Measurements from ENCODE around the gene RPLP2.

The RPLP2 gene

DNA sequence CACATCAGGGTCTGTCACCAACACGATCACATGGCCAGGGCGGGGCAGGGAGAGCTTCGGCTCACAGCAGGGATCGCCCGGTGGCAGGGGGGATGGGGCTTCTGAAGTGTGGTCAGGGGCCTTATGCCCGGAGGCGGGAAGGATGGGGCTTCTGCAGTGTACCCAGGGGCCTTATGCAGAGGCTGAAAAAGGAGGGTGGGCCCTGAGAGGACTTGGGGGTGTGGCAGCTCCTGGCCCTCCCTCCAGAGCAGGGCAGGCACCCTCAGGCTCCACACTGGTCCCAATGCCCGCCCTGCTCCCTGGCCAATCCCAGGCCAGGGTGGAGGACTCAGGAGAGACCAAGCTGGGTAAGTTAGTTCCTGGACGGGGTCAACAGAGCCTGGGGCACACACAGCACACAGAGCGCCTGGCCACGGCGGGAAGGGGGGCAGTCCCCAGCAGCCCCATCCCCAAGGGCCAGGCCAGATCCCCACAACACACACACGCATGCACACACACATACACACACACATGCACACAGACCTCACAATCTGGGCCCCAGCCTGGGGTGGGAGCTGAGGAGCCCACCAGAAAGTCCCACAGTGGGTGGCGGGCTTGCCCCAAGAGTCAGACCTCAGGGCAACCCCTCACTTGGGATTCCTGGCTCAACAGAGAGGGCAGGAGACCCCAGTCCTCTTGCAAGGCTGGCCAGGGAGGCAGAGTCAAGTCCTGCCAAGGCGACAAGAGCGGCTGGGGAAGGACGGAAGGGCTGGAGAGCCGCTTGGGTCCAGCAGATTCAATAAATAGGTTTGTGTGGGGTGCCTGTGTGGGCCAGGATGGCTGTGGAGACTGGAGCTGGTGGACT lies 18.8 kb upstream of the RPLP2 start:
- no peak overlapping the region for H3K27ac ChIP-seq
- no peak for DNase-seq (ENCODE audit: low read depth, low spot score)

DNA sequence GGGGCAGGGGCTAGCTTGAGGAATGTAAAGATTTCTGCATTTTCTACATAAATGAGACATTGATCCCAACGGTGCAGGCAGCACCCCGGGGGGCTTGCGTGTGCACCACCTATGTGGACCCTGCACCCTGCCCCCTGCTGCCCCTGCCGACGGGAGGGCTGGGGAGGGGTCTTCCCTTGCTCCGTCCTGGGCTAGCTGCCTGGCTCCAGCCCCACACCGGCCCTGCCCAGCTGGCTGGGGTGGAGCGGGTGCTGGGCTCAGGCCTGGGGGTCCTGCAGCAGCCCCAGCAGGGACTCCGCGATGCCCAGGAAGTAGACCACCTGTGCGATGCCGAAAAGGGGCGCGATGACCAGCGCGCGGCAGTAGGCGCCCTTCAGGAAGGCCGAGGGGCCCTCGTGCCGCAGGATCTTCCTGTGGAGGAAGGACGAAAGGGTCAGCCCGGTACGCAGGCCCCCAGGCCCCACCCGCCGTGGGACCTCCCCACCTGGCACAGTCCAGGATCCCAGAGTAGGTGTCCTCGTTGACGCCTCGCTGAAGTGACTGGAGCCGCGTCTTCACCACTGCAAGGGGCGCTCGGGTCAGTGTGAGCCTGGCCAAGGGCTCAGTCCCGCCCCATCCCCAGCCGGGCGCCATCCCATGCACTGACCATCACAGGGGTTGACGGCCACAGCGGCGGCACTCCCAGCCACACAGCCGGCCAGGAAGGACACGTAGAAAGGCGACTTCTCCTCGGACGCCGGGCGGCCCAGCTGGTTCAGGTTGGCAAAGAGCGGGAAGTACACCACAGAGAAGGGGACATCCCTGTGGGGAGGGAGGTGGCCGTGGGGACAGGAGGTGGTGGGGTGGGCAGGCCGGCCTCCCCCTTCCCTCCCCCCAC lies 17.9 kb upstream of the RPLP2 start:
- DNase-seq (ENCODE audit: low read depth, low spot score), result no peak
- H3K27ac ChIP-seq, result no peak overlapping the region

DNA sequence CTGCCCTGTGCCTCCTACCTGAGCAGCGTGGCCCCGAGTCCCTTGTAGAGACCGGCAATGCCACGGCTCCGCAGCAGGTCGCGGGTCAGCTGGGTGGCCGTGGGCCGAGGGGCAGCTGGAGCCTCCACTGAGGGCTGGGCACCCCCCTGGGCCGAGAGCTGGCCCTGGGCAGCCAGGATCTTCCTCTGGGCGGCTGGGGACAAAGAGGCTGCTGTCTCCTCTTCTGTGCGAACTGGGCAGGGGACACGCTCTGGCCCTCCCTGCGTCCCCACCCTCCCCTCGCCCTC lies 17.3 kb upstream of the RPLP2 start:
- no peak overlapping the region for H3K27ac ChIP-seq
- DNase-seq (ENCODE audit: low read depth, low spot score), result no peak

DNA sequence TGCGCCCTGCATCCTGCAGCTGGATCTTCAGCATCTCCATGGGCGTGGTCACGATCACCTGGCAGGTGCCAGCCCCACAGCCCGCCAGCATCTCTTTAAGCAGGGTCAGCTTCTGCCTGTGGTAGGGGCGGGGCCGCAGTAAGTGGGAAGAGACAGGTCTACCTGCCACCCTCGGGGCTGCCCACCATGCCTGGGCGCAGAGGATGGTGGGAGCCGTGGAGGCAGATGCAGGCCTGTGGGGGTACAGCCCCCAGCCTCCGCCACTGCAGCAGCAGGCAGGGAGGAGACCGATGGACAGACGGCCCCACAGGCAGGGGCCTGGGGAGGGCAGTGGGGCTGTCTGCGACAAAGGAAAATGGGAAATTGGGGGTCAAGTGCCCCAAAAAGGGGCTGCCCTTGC lies 16.9 kb upstream of the RPLP2 start:
- DNase-seq (ENCODE audit: low read depth, low spot score), result no peak
- no peak overlapping the region for H3K27ac ChIP-seq

DNA sequence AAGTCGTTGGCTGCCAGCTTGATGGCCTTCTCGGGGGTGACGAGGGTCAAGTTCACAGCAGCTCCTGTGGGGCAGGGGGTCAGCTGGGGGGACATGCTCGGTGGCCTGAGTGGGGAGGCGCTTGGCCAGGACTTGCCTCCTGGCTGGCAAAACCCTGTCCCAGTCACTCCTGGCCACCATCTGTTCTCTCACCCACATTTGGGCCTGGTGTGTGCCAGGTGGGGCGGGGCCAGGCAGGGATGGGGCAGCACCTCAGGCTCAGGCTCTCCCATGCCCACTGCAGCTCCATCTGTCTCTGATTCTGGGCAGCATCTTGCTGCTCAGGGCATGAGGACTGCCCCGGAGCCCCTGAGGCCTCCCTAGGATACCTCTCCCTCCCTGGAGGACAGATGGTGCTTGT lies 16.2 kb upstream of the RPLP2 start:
- DNase-seq (ENCODE audit: low read depth, low spot score), result no peak
- no peak overlapping the region for H3K27ac ChIP-seq

DNA sequence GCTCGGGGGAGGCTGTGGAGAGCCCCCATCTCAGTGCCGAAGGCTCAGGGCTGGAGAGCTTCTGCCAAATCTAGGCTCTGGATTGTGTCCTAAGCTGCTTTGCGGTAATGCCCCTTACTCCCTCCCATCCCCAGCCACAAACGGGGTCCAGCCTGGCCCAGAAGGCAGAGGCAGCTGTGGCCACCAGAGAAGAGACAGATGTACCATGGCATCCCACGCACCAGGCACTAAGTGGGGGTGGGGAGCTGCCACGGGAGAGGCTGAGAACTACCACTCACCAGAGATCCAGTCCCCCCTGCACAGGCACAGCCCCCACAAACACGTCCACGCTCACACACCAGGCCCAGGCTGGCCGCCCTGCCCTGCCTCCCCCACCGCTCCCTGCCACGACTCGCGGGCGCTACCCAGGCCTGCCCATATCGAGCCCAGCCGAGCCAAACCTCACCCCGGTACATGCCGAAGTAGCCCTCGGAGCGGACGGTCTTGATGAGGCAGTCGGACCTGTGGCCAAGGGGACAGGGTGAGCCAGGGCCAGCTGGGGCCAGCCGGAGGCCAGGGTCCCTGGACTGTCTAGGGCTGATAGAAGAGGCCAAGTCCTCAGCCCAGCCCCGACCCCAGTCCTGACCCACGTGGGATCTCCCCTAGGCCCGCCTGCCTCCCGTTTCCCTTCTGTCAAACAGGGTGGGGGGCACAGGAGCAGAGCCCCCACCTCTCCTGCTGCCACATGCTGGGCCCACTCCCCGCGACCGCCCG lies 15.6 kb upstream of the RPLP2 start:
- DNase-seq (ENCODE audit: low read depth, low spot score), result no peak
- no peak overlapping the region for H3K27ac ChIP-seq

DNA sequence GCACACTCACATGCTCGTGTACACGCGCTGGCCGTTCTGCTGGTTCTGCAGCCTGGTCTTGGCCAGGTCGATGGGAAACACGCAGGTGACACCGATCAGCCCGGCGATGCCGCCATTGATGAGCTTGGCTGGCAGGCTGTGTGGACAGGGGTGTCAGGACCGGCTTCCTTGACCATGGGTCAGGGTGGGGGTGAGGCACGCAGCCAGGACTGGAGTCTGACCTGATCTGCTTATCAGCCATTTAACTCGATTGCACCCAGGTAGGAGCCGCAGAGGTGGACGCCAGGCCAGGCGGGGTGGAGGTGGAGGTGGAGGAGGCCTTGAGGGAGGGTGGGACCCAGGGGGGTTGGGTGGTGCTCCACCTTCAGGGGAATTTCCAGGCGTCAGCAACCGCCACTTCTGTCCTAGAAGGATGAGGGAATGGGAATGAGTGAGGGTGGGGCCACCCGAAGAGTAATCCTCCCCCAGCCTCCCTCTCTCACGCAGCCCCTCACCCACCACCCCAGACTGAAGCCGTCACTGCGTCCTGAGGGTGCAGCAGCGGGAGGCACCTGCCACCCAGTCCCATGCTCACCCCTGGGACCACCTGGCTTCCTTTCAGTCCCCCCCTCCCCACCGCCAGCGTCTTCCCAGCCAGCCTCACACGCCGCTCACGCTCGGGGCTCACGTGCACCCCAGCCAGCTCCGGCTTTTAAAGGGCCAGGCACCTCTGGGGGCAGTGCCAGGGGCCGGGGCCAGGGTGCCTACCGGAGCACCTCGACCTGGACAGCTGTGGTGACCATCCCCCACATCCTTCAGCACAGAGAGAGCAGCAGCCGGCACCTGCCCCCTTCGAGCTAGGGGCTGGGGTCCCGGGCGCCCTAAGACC lies 14.8 kb upstream of the RPLP2 start:
- H3K27ac ChIP-seq, result no peak overlapping the region

DNA sequence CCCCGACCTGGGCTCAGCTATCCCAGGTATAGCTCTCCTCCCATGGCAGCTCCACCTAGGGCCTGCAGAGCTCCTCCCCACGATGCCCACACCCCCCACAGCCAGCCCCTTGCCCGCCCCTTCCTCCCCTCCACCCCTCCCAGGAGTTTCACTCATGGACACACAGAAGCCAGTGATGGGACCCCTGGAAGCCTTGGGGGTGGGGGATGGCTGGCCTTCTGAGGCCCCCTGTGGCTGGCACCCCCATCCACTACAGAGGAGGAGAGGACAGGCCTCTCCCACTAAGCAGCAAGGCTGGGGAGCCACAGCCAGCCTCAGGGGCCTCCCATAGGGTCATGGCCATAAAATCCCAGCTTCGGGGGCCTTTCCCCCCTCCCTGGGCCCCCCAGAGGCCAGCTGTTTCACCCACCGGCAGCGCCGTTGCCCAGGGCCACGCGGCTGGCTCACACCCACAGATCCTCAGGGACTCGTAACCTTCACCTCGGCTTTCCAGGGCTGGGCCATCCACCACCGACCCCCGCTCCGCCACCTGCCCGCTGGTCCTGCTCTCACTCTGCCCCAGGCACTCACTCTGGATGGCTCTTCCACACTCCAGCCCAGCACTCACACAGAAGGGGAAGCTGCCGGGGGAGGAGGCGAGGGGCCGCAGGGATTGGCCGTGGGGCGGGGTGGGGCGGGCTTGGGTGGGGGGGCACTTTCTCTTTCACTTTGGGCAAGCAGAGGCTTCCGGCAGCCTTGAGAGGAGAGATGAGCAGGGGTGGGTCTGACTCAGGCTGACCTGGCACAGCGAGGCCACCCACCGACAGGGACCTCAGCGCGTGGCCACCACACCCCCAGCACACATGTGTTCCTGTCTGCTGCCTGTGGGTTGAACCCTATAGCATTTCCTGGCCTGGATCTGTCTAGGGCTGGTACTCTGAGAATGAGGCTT lies 13.9 kb upstream of the RPLP2 start:
- H3K27ac ChIP-seq, result peak overlapping the region; percentile 70
- DNase-seq (ENCODE audit: low read depth, low spot score), result no peak

More for the DNA sequence above, 14.8 kb upstream of the RPLP2 start:
- DNase-seq (ENCODE audit: low read depth, low spot score), result no peak

DNA sequence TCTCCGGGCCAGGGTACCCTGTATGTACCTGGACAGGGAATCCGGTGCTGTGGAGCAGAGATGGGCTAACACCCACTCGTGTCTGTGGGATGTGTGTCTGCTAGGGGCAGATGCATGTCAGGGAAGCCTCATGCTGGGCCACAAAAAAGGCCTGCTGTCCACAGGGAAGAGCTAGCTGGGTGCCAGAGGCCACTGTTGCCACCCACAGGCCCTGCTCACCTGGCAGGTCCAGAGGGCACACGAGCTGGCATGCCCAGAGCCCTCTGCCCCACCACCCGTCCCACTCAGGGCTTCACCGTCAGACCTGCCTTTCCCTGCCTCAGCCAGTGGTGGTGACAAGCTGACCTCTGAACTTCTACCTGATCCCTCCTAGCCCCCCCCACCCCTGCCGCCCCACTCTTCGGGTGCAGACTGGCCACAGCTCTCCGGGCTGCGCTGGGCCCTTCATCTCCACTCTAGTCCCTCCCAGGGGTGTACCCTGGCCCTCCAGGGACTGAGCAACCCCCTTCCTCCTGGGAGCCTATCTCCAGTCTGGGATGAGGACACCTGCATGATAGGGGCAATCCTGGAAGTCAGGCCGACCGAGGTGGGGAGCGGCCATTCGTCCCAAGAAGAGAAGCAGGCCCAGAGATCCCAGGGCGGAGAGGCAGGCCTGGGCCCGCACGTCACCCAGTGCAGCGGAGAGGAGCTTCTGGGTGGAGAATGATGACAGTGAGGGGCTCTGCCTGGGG lies 13.0 kb upstream of the RPLP2 start:
- peak overlapping the region; percentile 70 for H3K27ac ChIP-seq
- no peak for DNase-seq (ENCODE audit: low read depth, low spot score)

DNA sequence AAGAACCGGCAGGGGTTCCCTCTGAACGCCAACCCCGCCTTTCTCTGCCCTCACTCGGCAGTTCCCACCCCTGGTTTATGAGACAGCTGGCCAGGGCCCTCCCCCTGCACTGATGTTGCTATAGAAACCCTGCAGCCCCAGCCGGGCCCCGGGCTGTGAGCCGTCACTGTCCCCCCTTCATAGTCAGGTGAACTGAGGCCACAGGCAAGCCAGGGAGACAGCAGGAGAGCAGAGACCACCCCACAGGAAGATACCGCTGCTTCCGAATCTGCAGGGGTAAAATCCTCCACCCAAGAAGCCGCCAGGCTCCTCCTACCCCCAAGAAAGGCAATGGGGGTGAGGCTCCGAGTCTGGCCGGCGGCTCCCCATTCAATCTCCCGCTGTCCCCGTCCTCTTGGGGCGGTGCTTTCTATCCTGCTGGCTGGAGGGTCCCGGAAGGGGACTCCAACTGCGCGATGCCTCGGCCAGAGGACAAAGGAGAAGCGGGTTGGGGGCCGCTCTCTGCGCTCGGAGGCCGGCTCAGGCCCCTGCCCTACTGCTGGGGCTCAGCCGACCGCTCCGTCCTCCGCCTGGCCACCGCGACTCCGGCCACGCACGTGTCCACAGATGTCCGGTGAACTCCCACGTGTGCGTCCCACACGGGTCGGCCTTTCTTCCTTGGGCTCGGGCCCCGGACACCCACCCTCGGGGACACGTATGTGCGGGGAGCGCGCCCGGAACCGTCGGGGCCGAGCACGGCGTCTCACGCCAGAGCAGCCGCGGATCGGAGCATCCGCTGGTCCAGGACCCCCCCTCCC lies 12.3 kb upstream of the RPLP2 start:
- no peak for DNase-seq (ENCODE audit: low read depth, low spot score)
- H3K27ac ChIP-seq, result peak overlapping the region; percentile 70

DNA sequence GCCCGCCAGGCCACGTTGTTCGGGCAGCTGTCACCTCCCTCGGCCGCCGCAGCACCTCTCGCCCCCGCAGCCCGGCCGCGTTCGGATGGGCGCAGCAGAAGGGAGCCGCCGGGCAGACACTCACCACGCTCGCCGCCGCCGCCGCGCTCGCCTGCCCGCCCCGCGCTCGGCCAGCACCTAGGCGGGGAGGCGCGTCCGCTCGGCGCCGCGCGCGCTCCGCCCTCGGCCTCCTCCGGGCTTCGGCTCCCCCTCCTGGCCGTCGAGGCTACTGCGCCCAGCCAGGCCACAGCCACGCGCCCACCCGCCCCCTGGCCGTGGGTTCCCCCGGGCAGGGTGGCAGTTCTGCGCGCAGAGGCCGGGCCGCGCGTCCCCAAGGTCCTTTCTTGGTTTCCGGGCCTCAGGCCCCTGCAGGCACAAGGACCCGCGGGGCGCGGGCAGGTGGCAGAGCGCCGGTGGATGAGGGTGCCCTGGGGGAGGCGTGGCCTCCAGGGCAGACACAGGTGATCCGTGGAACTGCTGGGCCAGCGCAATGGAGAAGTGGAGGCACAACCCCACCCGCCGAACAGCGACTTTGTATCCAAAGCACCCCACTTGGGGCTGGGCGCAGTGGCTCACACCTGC lies 11.6 kb upstream of the RPLP2 start, which contains the start of gene SLC25A22:
TSS of gene SLC25A22 (minus strand) at position 189 of the 621 bp plus-strand sequence. CDS start 3,275 bp downstream, outside the sequence.
- DNase-seq (ENCODE audit: low read depth, low spot score), result no peak
- H3K27ac ChIP-seq, result peak within 1 kb of the TSS; percentile 70

DNA sequence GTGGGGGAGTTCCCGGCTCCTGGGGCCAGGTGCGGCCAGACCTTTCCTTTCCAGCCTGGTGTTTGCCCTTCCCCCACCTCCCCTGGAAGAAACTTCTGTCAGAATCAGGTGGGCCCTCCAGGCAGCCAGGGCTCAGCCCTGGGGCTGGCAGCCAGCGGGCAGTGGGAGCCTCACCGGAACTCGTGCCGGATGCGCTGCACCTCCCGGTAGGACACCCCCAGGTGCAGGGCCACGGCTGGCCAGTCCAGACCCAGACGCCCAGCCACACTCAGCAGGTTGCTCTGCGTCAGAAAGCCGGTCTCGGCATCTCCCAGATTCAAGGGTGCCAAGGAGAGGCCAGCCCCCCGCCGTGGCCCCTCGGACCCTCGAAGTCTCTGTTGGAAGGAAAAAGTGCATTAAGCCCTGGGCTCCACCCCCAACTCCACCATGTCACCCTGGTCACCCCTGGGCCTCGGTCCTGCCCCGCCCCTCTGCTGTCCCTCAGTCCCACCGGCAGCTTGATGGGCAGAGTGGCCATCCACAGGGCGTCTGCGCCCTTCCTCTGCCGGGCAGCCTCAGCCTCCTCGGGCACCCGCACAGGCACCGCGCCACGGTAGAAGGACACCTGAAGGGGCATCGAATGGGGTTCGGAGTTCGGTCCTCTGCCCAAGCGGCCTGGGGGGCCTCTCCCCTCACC lies 10.0 kb upstream of the RPLP2 start:
- H3K27ac ChIP-seq, result no peak overlapping the region
- DNase-seq (ENCODE audit: low read depth, low spot score), result no peak

DNA sequence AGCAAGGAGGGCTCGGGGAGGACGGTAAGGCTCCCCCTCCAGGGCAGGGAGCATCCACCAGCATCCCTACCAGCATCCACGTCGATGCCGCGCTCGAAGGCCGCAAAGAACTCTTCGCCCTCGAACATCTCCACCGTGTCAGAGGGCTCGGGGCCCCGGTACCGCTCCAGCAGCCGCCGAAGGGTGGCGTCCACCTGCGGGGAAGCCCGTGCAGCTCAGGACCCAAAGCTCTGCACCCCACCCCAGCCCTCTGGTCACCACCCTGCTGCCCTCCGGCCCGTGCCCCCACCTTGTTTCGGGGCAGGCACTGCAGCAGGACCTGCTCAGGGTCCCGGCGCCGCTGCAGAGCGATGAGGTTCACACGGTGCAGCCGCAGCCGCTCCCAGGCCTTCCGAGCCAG lies 9.3 kb upstream of the RPLP2 start:
- H3K27ac ChIP-seq, result no peak overlapping the region
- DNase-seq (ENCODE audit: low read depth, low spot score), result no peak

DNA sequence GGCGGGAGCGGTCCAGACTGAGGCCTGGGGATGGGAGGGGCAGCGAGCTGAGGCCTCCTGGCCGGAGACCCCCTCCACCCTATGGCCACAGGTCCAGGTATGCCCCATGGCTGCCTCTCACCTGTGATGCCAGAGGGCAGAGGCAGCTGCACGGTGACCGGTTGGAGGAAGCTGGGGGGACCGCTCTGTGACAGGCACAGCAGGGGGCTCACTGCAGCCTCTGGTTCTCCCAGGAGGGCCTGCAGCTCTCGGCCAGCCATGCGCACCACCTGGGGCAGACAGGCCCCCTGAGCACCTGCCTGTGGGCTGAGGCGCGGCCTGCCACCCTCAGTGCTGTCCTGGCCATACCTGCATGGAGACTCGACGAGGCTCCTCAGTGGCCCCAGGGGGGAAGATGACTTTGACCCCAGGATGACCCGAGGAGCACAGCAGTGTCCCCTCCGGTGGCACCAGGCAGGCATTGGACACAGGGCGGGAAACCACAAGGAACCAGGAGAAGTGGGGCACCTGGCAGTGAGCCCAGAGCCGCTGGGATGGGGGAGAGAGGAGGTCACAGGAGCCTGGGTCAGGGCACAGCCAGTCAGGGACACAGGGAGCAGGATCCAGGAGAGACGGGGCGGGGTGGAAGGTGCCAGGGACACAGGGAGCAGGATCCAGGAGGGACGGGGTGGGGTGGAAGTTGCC lies 8.5 kb upstream of the RPLP2 start:
- H3K27ac ChIP-seq, result no peak overlapping the region
- no peak for DNase-seq (ENCODE audit: low read depth, low spot score)

DNA sequence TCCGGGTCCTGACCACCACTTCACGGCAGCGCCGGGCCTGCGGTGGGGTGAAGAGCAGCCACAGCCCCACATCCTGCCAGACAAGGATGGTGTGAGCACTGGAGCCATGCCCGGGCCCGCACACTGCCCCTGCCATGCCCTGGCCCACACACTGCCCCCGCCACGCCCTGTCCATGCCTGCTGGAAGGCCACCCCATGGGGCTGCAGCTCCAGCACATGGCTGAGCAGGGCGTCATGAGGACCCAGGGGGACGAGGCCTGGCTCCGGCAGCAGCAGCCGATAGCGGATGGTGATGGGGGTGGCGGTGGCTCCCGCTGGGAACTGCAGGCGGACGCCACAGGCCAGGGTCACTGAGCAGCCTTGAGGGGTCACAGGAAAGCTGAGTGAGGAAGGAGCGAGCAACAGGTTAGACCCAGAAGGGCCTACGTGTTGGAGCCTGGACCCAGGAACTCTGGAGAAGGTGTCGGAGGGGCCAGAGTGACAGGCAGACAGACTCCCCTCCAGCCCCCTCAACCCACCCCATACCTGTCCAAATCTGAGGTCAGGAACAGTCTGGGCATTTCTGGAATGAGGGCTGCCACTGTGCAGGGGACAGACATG lies 7.6 kb upstream of the RPLP2 start:
- DNase-seq (ENCODE audit: low read depth, low spot score), result no peak
- no peak overlapping the region for H3K27ac ChIP-seq
